K562 (cell line): ENCODE results near the gene NAA10. TPM values are rescaled to one million over a fixed set of nuclear protein-coding genes. Genes with fewer than 3 reads are reported as not detected.

Experiments
- ATAC-seq: fragments of 200-7000 bp; cut with Tn5 transposase; 3 replicates; pipeline ENCODE4 v1.9.1; 2020; ENCODE audit warnings: moderate library complexity
- BruUV-seq: library from RNA; stranded (reverse); fragments of 400-500 nt; replicated peaks from 2 replicates; lab custom pipeline; 2021; lab: Mats Ljungman, UMichigan
- CTCF ChIA-PET: fragments of 300-600 bp; formaldehyde crosslinking; extraction: SDS; loops from one replicate; lab custom pipeline; 2021; ENCODE audit warnings: low intra/inter-chr PET ratio; lab: Yijun Ruan, JAX
- POLR2A ChIA-PET: fragments of 300-600, 350-650 bp; sonication (Branson Sonifier 250); formaldehyde crosslinking; extraction: SDS; loops from one replicate; lab custom pipeline; 2021; ENCODE audit warnings: antibody characterized with exemption, inconsistent platforms; lab: Yijun Ruan, JAX
- DNase-seq, 4 experiments: peaks; one replicate each; pipeline versions ENCODE4 v3.0.0 to v3.0.0-alpha.2; 2011 to 2018; ENCODE audit warnings: low spot score in 3 of 4, mixed read lengths in 3 of 4; ENCODE audit errors: extremely low read depth in 1 of 4
- FAIRE-seq: peaks from 2 replicates; lab custom pipeline; 2011; peaks lifted over from hg19 to GRCh38; lab: Jason Lieb, UNC
- H2AFZ ChIP-seq: 2 replicates; pipeline ENCODE4 v1.6.0; 2011; ENCODE audit warnings: low read depth, low read length, control low read depth, inconsistent platforms
- H3K27ac ChIP-seq: fragments of 200-600 bp; 3 replicates; pipeline ENCODE4 v1.8.0; 2011; ENCODE audit warnings: low read depth, mild to moderate bottlenecking, control low read depth, inconsistent platforms, low read length, moderate library complexity, mixed read lengths; ENCODE audit errors: extremely low read depth
- H3K27me3 ChIP-seq, 2 experiments: fragments of 300-600 bp in 1 of 2; 2 replicates in 1 of 2; 3 replicates in 1 of 2; pipeline versions ENCODE4 v1.6.0 to v1.8.0; 2011; ENCODE audit warnings: inconsistent platforms in 2 of 2, low read length in 2 of 2, mild to moderate bottlenecking in 1 of 2, mixed read lengths in 1 of 2, moderate library complexity in 1 of 2; ENCODE audit not compliant: control insufficient read depth in 2 of 2, insufficient read depth in 2 of 2
- H3K36me3 ChIP-seq: fragments of 300-600 bp; 3 replicates; pipeline ENCODE4 v1.8.0; 2011; ENCODE audit warnings: mild to moderate bottlenecking, low read length, inconsistent platforms; ENCODE audit not compliant: control insufficient read depth, insufficient read depth
- H3K4me1 ChIP-seq, 2 experiments: fragments of 200-600 bp in 1 of 2; replicated peaks in 1 of 2; 2 replicates in 1 of 2; 3 replicates in 1 of 2; pipeline versions ENCODE4 v1.5.1 to v1.8.0; 2011; ENCODE audit warnings: inconsistent platforms in 2 of 2, low read length in 2 of 2, mild to moderate bottlenecking in 1 of 2, mixed read lengths in 1 of 2, moderate library complexity in 1 of 2; ENCODE audit not compliant: control insufficient read depth in 2 of 2, insufficient read depth in 2 of 2
- H3K4me2 ChIP-seq: 2 replicates; pipeline ENCODE4 v1.6.1; 2011; ENCODE audit warnings: low read length, control low read depth, inconsistent platforms, mixed read lengths; ENCODE audit not compliant: insufficient read depth
- H3K4me3 ChIP-seq: fragments of 200-600 bp; sonication (generic), shearing (Covaris generic); 2 replicates; pipeline ENCODE4 v1.5.1; 2016; ENCODE audit warnings: control low read depth, inconsistent platforms
- H3K79me2 ChIP-seq: fragments of 200-600 bp; 3 replicates; pipeline ENCODE4 v1.8.0; 2011; ENCODE audit warnings: low read length, inconsistent platforms; ENCODE audit not compliant: control insufficient read depth, insufficient read depth
- H3K9ac ChIP-seq, 2 experiments: 2 replicates each; pipeline versions ENCODE4 v1.6.0 to v1.6.1; 2011; ENCODE audit warnings: low read depth in 2 of 2, low read length in 2 of 2, control low read depth in 1 of 2, inconsistent platforms in 1 of 2, mild to moderate bottlenecking in 1 of 2, mixed read lengths in 1 of 2; ENCODE audit not compliant: insufficient read depth in 1 of 2
- H3K9me1 ChIP-seq: one replicate; pipeline ENCODE4 v1.6.0; 2011; ENCODE audit warnings: inconsistent platforms, mild to moderate bottlenecking, low read length, moderate library complexity; ENCODE audit not compliant: control insufficient read depth, insufficient read depth
- H3K9me3 ChIP-seq: replicated peaks from 2 replicates; pipeline ENCODE4 v1.5.1; 2011; ENCODE audit warnings: low read depth, low read length, inconsistent platforms; ENCODE audit not compliant: control insufficient read depth, insufficient read depth
- H4K20me1 ChIP-seq: replicated peaks from 2 replicates; pipeline ENCODE4 v1.6.1; 2011; ENCODE audit warnings: low read length, inconsistent platforms, mixed read lengths; ENCODE audit not compliant: control insufficient read depth, insufficient read depth
- ADNP ChIP-seq: fragments of 200-800 bp; sonication (Bioruptor generic); IDR thresholded peaks from 2 replicates; pipeline ENCODE4 v1.6.1; 2016; ENCODE audit warnings: missing genetic modification characterization, missing compliant biosample characterization
- CAMTA2 ChIP-seq: fragments of 250-450 bp; sonication (Bioruptor Pico); conservative IDR thresholded peaks from 2 replicates; pipeline ENCODE4 v1.5.1; 2022
- CTBP1 ChIP-seq: fragments of 450-650 bp; IDR thresholded peaks from 2 replicates; pipeline ENCODE4 v1.6.1; 2016; ENCODE audit warnings: borderline replicate concordance
- GTF2F1 ChIP-seq: IDR thresholded peaks from 2 replicates; pipeline ENCODE4 v1.6.1; 2011; ENCODE audit warnings: low read depth, low read length, improper control_type of control experiment
- HDAC8 ChIP-seq: fragments of 450-650 bp; IDR thresholded peaks from 2 replicates; pipeline ENCODE4 v1.6.1; 2016; ENCODE audit warnings: mild to moderate bottlenecking, missing genetic modification characterization, moderate library complexity, missing compliant biosample characterization
- HNRNPH1 ChIP-seq: fragments of 200-400 bp; formaldehyde crosslinking; optimal IDR thresholded peaks from 2 replicates; pipeline ENCODE3; 2017; ENCODE audit warnings: low read depth, mild to moderate bottlenecking, low read length, moderate library complexity
- KDM5B ChIP-seq: fragments of 200-600 bp; sonication (generic); IDR thresholded peaks from 2 replicates; pipeline ENCODE4 v1.6.1; 2012; ENCODE audit warnings: low read depth, mild to moderate bottlenecking, moderate library complexity, low read length, control low read depth, inconsistent platforms; ENCODE audit not compliant: insufficient replicate concordance
- MEIS2 ChIP-seq: fragments of 450-650 bp; IDR thresholded peaks from 2 replicates; pipeline ENCODE4 v1.6.1; 2014; ENCODE audit warnings: mild to moderate bottlenecking; ENCODE audit not compliant: partially characterized antibody
- NR2C1 ChIP-seq, 2 experiments: fragments of 450-650 bp; IDR thresholded peaks; 2 replicates each; pipeline ENCODE4 v1.6.1; 2017; ENCODE audit warnings: mild to moderate bottlenecking in 2 of 2, antibody characterized with exemption in 1 of 2, inconsistent platforms in 1 of 2, missing compliant biosample characterization in 1 of 2, missing genetic modification characterization in 1 of 2
- POLR2B ChIP-seq: fragments of 450-650 bp; IDR thresholded peaks from 2 replicates; pipeline ENCODE4 v1.6.1; 2018; ENCODE audit warnings: low read depth; ENCODE audit not compliant: partially characterized antibody
- POLR2H ChIP-seq: IDR thresholded peaks from 2 replicates; pipeline ENCODE4 v1.6.1; 2016; ENCODE audit warnings: missing genetic modification characterization, low read depth, mild to moderate bottlenecking, control low read depth, missing compliant biosample characterization, moderate library complexity
- RBM34 ChIP-seq: fragments of 200-400 bp; formaldehyde crosslinking; IDR thresholded peaks from 2 replicates; pipeline ENCODE4 v1.6.1; 2018; ENCODE audit warnings: low read length, borderline replicate concordance; ENCODE audit not compliant: insufficient read depth
- SIN3B ChIP-seq: fragments of 450-650 bp; IDR thresholded peaks from 2 replicates; pipeline ENCODE4 v1.6.1; 2017; ENCODE audit warnings: low read depth, mild to moderate bottlenecking, moderate library complexity
- TFAM ChIP-seq: fragments of 250-450 bp; sonication (Bioruptor Pico); conservative IDR thresholded peaks from 2 replicates; pipeline ENCODE4 v1.5.0; 2021; ENCODE audit warnings: mild to moderate bottlenecking, moderate library complexity
- USF1 ChIP-seq: sonication (generic); formaldehyde crosslinking; IDR thresholded peaks from 2 replicates; pipeline ENCODE4 v1.9.0; 2022; ENCODE audit warnings: mild to moderate bottlenecking, missing genetic modification reagents
- ZFPM2 ChIP-seq: fragments of 250-450 bp; sonication (Bioruptor Pico); IDR thresholded peaks from 2 replicates; pipeline ENCODE4 v1.5.1; 2022; ENCODE audit warnings: mild to moderate bottlenecking
- ZKSCAN3 ChIP-seq: fragments of 250-450 bp; sonication (Bioruptor Pico); IDR thresholded peaks from 2 replicates; pipeline ENCODE4 v1.4.0; 2020
- ZNF445 ChIP-seq: fragments of 250-450 bp; sonication (Bioruptor Pico); IDR thresholded peaks from 2 replicates; pipeline ENCODE4 v1.4.0; 2020; ENCODE audit warnings: low read depth, mild to moderate bottlenecking, moderate library complexity
- ZNF717 ChIP-seq: fragments of 250-450 bp; sonication (Bioruptor Pico); IDR thresholded peaks from 2 replicates; pipeline ENCODE4 v1.5.0; 2021
- WGBS: fragments of 100-300 bp; shearing (Covaris generic); methylation state at CpG from one replicate; pipeline ENCODE4 v1.1.6; 2016; ENCODE audit warnings: low coverage, mixed read lengths; ENCODE audit not compliant: insufficient coverage; ENCODE audit errors: missing lambda C conversion rate; 5-methylcytosine and 5-hydroxymethylcytosine counted together
- in situ Hi-C: fragments of 300-500 bp; cut with MboI; formaldehyde crosslinking; loops from 4 replicates; pipeline ENCODE4 v1.15.0; 2018; ENCODE audit warnings: inconsistent platforms, mixed read lengths
- intact Hi-C: fragments of 100-400 bp; cut with micrococcal nuclease; formaldehyde crosslinking; loops from 2 replicates; pipeline ENCODE4 v1.14.2; 2022
- polyA plus RNA-seq, 8 experiments: library from polyadenylated mRNA; depleted of rRNA in 4 of 8; stranded (reverse) in 5 of 8; unstranded in 3 of 8; fragments of >200 nt; fragmentation: Nextera tagmentation in 2 of 8; fragmentation: Illumina TruSeq in 1 of 8; extraction: Ambion mirVana in 2 of 8; extraction: Trizol in 1 of 8; gene quantifications; 2 replicates each; pipeline versions ENCODE4 v1.2.1 to v1.2.3, GENCODE V29; 2011 to 2014; ENCODE audit warnings: inconsistent platforms in 1 of 8, missing spikeins in 1 of 8
- total RNA-seq, 7 experiments: library from RNA; depleted of rRNA in 6 of 7; stranded (reverse); fragments of >200 nt in 6 of 7; fragmentation: Illumina TruSeq in 2 of 7; extraction: Trizol in 2 of 7; gene quantifications; 2 replicates each; pipeline versions ENCODE4 v1.2.1 to v1.2.3, GENCODE V29; 2011 to 2021; ENCODE audit warnings: low replicate concordance in 1 of 7

Gene NAA10
- total and polyA plus RNA-seq, 9 of the 15 experiments (the other 6 are each of a cell fraction or from before 2014, with no cell fraction given), result 11.1 to 250 (median 134) TPM

GRCh38 chrX:153973127-153974002, 38.5 kb upstream of the NAA10 start (continued):
- no peak for TF ChIP-seq RBM34
- no peak for TF ChIP-seq ZNF717 (CRISPR knock-in tag)
- TF ChIP-seq HNRNPH1, result no peak
- TF ChIP-seq CTBP1, result no peak

- Histone ChIP-seq H3K27me3 (no peaks in the 10 kb centered on the region), H3K9me3 (no peaks in the 10 kb centered on the region), H3K79me2 (peaks cover 61% of the 10 kb centered on the region), H3K36me3 (peaks cover 23% of the 10 kb centered on the region; the same call in 2 of the 3 replicates), H4K20me1 (peaks cover 24% of the 10 kb centered on the region), H2AFZ (peak within 1 kb of the TSS; percentile 91), H3K4me3 (peak within 1 kb of the TSS; percentile 84), H3K9ac (peak within 1 kb of the TSS; percentile 99 to 100), H3K4me2 (peak within 1 kb of the TSS; percentile 97), H3K9me1 (peaks cover 3% of the 10 kb centered on the region), H3K4me1 (peaks cover 26 to 49% of the 10 kb centered on the region in 2 experiments), H3K27ac (peak within 1 kb of the TSS; percentile 100)
- ATAC-seq (peak; percentile 67), DNase-seq (peak; percentile 82 to 96 (median 88)), FAIRE-seq (peak; percentile 89)
- in situ Hi-C loops (no loop called here), intact Hi-C loops (loop anchor here (1.0 kb wide), 1 partner anchor 45 kb away; no protein-coding TSS in a partner anchor)
- POLR2A ChIA-PET, result interaction anchor here (0.6 to 3.4 kb wide), 10 partner anchors 9 to 147 kb away, joined by 3 to 16 read pairs (median 3); partner anchors contain the start of gene MECP2
- no TSS peak for BruUV-seq
- CTCF ChIA-PET, result no interaction called here
- 2% methylated on average over 34 of the region's 103 CpGs for WGBS
- TF ChIP-seq SIN3B (0 out of 2 replicates have a peak, but pooled peaks have one; percentile 13), CAMTA2 (CRISPR knock-in tag) (no peak), TFAM (CRISPR knock-in tag) (no peak), ZNF445 (CRISPR knock-in tag) (no peak), ZFPM2 (CRISPR knock-in tag) (no peak), ZKSCAN3 (CRISPR knock-in tag) (no peak), ADNP (tag) (no peak), USF1 (CRISPR knock-in tag) (no peak), GTF2F1 (peak; percentile 43; the same call in 1 of the 2 replicates), HDAC8 (tag) (0 out of 2 replicates have a peak, but pooled peaks have one; percentile 39), POLR2H (tag) (no peak), POLR2B (no peak), NR2C1 (IDR thresholded peaks at IDR 0.05) (no peak), NR2C1 (tag; IDR thresholded peaks at IDR 0.05) (no peak), KDM5B (peak; percentile 40), MEIS2 (peak; percentile 75)
Observed at GRCh38 chrX:153972368-153973126, 37.7 kb upstream of the NAA10 start, which contains the start of gene TMEM187. TSS of gene TMEM187 (plus strand) at chrX:153972754. CDS start at chrX:153982063, 9,309 bp downstream.
